NT2/D1 (cell line): ENCODE data around the gene PKN2.
"Not testable (repeated sequence)": the region's sequence is repeated elsewhere in the genome, so short reads cannot be mapped to it uniquely, and the experiment has no call there.

Experiments
- SUZ12 ChIP-seq: IDR thresholded peaks from 2 replicates; pipeline ENCODE4 v1.6.1; 2011; ENCODE audit not compliant: insufficient read length, insufficient read depth; ENCODE audit errors: extremely low read depth
- YY1 ChIP-seq: IDR thresholded peaks from 2 replicates; pipeline ENCODE4 v1.6.1; 2011; ENCODE audit not compliant: insufficient read length, insufficient read depth
- ZNF274 ChIP-seq: IDR thresholded peaks from 2 replicates; pipeline ENCODE4 v1.6.1; 2011; ENCODE audit warnings: mild to moderate bottlenecking, low read depth, low read length

GRCh38 chr1:88880717-88881116 lies 196.6 kb downstream of the PKN2 start:
- not testable (repeated sequence) for TF ChIP-seq YY1, ZNF274, SUZ12
